ENCODE data around the gene ATP5F1D.

Gene ATP5F1D

GRCh38 chr19:1224047-1224825 lies 17.3 kb upstream of the ATP5F1D start:
- Histone ChIP-seq H3K9ac (ENCODE audit: low read length) (no peak overlapping the region), H3K36me3 (ENCODE audit: control insufficient read depth, insufficient read depth, low read length) (peaks cover 16% of the 10 kb centered on the region), H3K27ac (ENCODE audit: low read depth, low read length) (no peak overlapping the region), H3K4me1 (ENCODE audit: control insufficient read depth, insufficient read depth, low read length) (no peaks in the 10 kb centered on the region), H3K27me3 (ENCODE audit: control insufficient read depth, insufficient read depth, low read length) (no peaks in the 10 kb centered on the region), H3K4me3 (ENCODE audit: low read length) (no peak overlapping the region)

GRCh38 chr19:1224847-1225246 lies 16.7 kb upstream of the ATP5F1D start:
- peaks cover 16% of the 10 kb centered on the region for H3K36me3 ChIP-seq (ENCODE audit: control insufficient read depth, insufficient read depth, low read length)
- no peak overlapping the region for H3K4me3 ChIP-seq (ENCODE audit: low read length)
- H3K9ac ChIP-seq (ENCODE audit: low read length), result no peak overlapping the region
- no peak overlapping the region for H3K27ac ChIP-seq (ENCODE audit: low read depth, low read length)
- H3K4me1 ChIP-seq (ENCODE audit: control insufficient read depth, insufficient read depth, low read length), result no peaks in the 10 kb centered on the region
- no peaks in the 10 kb centered on the region for H3K27me3 ChIP-seq (ENCODE audit: control insufficient read depth, insufficient read depth, low read length)

GRCh38 chr19:1225440-1226226 lies 15.9 kb upstream of the ATP5F1D start:
- no peak overlapping the region for H3K4me3 ChIP-seq (ENCODE audit: low read length)
- H3K27me3 ChIP-seq (ENCODE audit: control insufficient read depth, insufficient read depth, low read length), result no peaks in the 10 kb centered on the region
- H3K9ac ChIP-seq (ENCODE audit: low read length), result no peak overlapping the region
- no peak overlapping the region for H3K27ac ChIP-seq (ENCODE audit: low read depth, low read length)
- peaks cover 16% of the 10 kb centered on the region for H3K36me3 ChIP-seq (ENCODE audit: control insufficient read depth, insufficient read depth, low read length)
- H3K4me1 ChIP-seq (ENCODE audit: control insufficient read depth, insufficient read depth, low read length), result no peaks in the 10 kb centered on the region

- no peak overlapping the region for H3K27ac ChIP-seq (ENCODE audit: low read depth, low read length)
- peaks cover 11% of the 10 kb centered on the region for H3K36me3 ChIP-seq (ENCODE audit: control insufficient read depth, insufficient read depth, low read length)
- H3K27me3 ChIP-seq (ENCODE audit: control insufficient read depth, insufficient read depth, low read length), result no peaks in the 10 kb centered on the region
Measured at GRCh38 chr19:1226227-1226518, 15.4 kb upstream of the ATP5F1D start.

GRCh38 chr19:1226522-1227303 lies 14.8 kb upstream of the ATP5F1D start:
- peaks cover 11% of the 10 kb centered on the region for H3K36me3 ChIP-seq (ENCODE audit: control insufficient read depth, insufficient read depth, low read length)
- no peak overlapping the region for H3K27ac ChIP-seq (ENCODE audit: low read depth, low read length)
- no peak overlapping the region for H3K9ac ChIP-seq (ENCODE audit: low read length)
- no peak overlapping the region for H3K4me3 ChIP-seq (ENCODE audit: low read length)
- H3K27me3 ChIP-seq (ENCODE audit: control insufficient read depth, insufficient read depth, low read length), result no peaks in the 10 kb centered on the region
- no peaks in the 10 kb centered on the region for H3K4me1 ChIP-seq (ENCODE audit: control insufficient read depth, insufficient read depth, low read length)

More at GRCh38 chr19:1226227-1226518, 15.4 kb upstream of the ATP5F1D start:
- no peaks in the 10 kb centered on the region for H3K4me1 ChIP-seq (ENCODE audit: control insufficient read depth, insufficient read depth, low read length)
- no peak overlapping the region for H3K4me3 ChIP-seq (ENCODE audit: low read length)
- no peak overlapping the region for H3K9ac ChIP-seq (ENCODE audit: low read length)

GRCh38 chr19:1227304-1228054 lies 14.1 kb upstream of the ATP5F1D start:
- Histone ChIP-seq H3K4me3 (ENCODE audit: low read length) (no peak overlapping the region), H3K36me3 (ENCODE audit: control insufficient read depth, insufficient read depth, low read length) (peaks cover 9% of the 10 kb centered on the region), H3K4me1 (ENCODE audit: control insufficient read depth, insufficient read depth, low read length) (peaks cover 4% of the 10 kb centered on the region), H3K27ac (ENCODE audit: low read depth, low read length) (no peak overlapping the region), H3K27me3 (ENCODE audit: control insufficient read depth, insufficient read depth, low read length) (no peaks in the 10 kb centered on the region), H3K9ac (ENCODE audit: low read length) (no peak overlapping the region)

DNA sequence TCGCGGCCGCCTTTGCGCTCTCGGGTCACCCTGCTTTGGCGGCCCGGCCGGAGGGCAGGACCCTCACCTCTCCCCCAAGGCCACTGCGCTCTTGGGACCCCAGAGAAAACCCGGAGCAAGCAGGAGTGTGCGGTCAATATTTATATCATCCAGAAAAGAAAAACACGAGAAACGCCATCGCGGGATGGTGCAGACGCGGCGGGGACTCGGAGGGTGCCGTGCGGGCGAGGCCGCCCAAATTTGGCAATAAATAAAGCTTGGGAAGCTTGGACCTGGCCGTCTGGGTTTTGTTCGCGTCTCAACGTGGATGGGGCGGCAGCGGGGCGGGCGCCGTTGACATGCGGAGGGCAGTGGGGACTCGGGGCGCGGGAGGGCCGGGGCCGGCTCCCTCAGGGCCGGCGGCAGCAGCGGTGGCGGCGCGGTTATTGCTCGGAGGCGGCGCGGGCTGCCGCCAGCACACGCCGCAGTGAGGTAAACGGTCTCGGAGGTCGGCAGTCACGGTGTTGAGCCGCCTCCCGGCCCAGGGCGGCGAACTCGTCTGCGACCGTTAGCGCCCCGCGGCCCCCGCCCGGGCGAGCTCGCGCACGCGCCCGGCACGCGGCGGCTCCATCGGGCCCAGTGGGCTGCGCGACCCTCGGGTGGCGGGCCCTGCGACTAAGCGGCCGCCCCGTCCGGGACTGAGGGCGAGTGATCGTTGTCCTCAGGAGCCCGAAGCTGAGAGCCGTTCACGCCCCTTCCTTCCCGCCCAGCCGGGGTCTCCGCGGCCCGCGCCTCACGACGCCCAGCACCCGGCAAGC lies 13.2 kb upstream of the ATP5F1D start:
- H3K4me1 ChIP-seq (ENCODE audit: control insufficient read depth, insufficient read depth, low read length), result peaks cover 6% of the 10 kb centered on the region
- H3K36me3 ChIP-seq (ENCODE audit: control insufficient read depth, insufficient read depth, low read length), result peaks cover 1% of the 10 kb centered on the region
- H3K9ac ChIP-seq (ENCODE audit: low read length), result no peak overlapping the region
- no peak overlapping the region for H3K4me3 ChIP-seq (ENCODE audit: low read length)
- H3K27me3 ChIP-seq (ENCODE audit: control insufficient read depth, insufficient read depth, low read length), result no peaks in the 10 kb centered on the region
- H3K27ac ChIP-seq (ENCODE audit: low read depth, low read length), result no peak overlapping the region

DNA sequence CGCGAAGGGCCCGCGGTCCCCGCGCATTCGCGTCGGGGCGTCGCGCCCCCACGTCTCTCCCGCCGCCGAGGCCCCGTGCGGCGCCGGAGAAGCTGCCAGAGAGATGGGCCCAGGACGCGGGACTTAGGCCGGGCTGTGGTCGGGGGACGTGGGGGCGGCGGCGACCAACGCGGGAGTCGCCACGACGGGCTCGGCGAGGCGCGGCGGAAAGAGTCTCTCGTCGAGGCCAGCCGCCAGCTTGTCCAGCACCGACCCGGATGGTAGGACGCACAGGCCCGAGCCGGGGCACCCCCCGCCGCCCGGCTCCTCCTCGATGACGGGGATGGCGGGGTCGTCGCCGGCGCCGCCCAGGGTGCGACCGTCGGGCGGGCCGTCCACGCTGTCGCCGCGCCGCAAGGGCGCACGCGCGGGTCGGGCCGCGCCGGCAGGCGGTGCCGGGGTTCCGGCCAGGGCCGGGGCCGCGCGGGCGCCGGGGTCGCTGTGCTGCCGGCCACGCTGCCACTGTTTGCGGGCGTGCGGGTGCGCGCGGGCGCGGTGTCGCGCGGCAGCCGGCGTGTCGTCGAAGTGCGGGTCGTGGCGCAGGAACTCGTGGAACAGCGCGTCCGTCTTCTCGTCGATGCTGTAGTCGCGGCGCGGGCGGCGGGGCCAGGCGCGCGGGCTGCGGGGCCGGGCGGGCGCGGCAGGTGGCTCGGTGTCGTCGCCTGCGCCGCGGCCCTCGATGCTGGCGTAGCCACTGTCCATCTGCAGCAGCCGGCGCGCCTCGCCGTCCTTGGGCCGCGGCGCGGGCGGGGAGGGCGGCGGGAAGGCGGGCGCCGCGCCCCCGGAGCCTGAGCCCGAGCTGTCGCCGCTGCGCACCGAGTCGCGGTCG lies 12.3 kb upstream of the ATP5F1D start:
- Histone ChIP-seq H3K4me3 (ENCODE audit: low read length) (no peak overlapping the region), H3K27me3 (ENCODE audit: control insufficient read depth, insufficient read depth, low read length) (no peaks in the 10 kb centered on the region), H3K9ac (ENCODE audit: low read length) (no peak overlapping the region), H3K36me3 (ENCODE audit: control insufficient read depth, insufficient read depth, low read length) (no peaks in the 10 kb centered on the region), H3K27ac (ENCODE audit: low read depth, low read length) (no peak overlapping the region), H3K4me1 (ENCODE audit: control insufficient read depth, insufficient read depth, low read length) (peaks cover 6% of the 10 kb centered on the region)

DNA sequence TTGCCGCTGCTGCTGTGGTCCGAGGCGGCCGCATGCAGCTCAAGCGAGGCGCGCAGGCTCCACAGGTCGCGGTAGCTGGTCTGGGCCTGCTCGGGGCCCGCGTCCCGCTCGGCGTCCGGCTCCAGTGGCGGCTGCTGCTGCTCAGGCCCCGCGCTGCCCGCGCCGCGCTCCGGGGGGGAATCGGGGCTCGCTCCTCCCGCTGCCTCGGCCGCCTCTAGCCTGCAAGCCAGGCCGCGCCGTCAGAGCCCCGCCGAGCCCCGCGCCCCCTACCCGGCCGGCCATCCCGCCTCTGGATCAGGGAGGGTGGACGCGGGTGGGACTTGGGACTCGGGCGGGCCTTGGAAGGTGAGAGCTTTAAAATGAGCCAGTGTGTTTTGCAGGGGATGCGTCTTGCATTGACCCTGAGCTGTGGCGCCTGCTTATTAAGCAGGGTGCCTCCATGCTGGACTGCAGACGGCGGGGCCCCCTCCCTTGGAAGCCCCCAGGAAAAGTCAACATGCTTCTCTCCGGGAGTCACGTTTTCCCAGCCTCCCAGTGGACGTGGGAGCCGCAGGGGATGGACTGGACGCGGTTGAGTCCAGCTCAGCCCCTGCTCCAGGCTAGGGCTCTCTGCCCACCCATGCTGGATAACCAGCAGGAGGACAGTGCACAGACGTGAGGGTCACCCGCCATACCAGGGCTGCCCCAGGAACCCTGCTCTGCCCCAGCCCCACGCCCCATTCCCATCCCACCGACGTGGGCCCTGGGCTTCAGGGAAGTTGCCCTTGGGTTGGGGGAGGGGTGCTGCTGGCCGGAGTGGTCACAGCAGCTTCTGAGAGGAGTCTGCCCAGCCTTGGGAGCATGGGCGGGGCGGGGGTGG lies 11.4 kb upstream of the ATP5F1D start:
- no peak overlapping the region for H3K27ac ChIP-seq (ENCODE audit: low read depth, low read length)
- no peak overlapping the region for H3K9ac ChIP-seq (ENCODE audit: low read length)
- H3K4me1 ChIP-seq (ENCODE audit: control insufficient read depth, insufficient read depth, low read length), result peaks cover 6% of the 10 kb centered on the region
- H3K27me3 ChIP-seq (ENCODE audit: control insufficient read depth, insufficient read depth, low read length), result no peaks in the 10 kb centered on the region
- H3K4me3 ChIP-seq (ENCODE audit: low read length), result no peak overlapping the region
- no peaks in the 10 kb centered on the region for H3K36me3 ChIP-seq (ENCODE audit: control insufficient read depth, insufficient read depth, low read length)

GRCh38 chr19:1230783-1231489 lies 10.6 kb upstream of the ATP5F1D start:
- H3K27me3 ChIP-seq (ENCODE audit: control insufficient read depth, insufficient read depth, low read length), result no peaks in the 10 kb centered on the region
- no peak overlapping the region for H3K4me3 ChIP-seq (ENCODE audit: low read length)
- H3K27ac ChIP-seq (ENCODE audit: low read depth, low read length), result no peak overlapping the region
- H3K36me3 ChIP-seq (ENCODE audit: control insufficient read depth, insufficient read depth, low read length), result no peaks in the 10 kb centered on the region
- H3K4me1 ChIP-seq (ENCODE audit: control insufficient read depth, insufficient read depth, low read length), result peaks cover 6% of the 10 kb centered on the region
- H3K9ac ChIP-seq (ENCODE audit: low read length), result no peak overlapping the region

Measured in rectal smooth muscle tissue (tissue), 1 donor.